NCI-H146 (cell line): ENCODE results near the gene SCRT2.

ENCODE experiments used
- DNase-seq: peaks from one replicate; lab custom pipeline; 2025; lab: John Stamatoyannopoulos, UW

Gene SCRT2

DNA sequence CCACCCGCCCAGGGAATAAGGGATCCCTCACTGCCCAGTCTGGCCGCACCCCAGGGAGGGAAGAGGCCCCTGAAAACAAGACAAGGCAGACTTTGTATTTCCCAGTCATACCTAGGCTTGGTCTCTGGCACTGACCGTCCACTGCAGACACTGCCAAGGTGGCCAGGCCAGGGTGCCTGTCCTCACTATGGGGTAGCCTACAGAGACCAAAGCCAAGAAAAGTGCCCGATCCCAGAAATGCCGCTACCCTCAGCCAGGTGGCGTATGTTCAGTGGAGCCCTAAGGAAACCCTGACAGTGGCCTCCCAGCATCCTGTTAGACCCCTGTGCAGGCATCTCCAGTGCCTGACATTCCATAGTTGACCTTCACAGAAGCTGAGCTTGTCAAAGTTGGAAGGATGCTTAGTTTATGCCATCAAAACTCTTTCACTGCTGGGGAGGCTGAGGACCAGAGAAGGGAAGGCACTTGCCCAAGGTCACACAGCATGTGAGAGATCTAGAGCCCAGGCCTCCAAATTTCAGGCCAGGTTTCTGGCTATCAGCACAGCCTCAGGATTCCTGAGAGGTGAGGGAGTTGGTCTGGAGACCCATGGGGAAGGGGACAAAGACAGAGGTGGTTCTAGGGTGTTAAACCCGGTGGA lies 2.5 kb downstream of the SCRT2 start:
- no peak for DNase-seq

DNA sequence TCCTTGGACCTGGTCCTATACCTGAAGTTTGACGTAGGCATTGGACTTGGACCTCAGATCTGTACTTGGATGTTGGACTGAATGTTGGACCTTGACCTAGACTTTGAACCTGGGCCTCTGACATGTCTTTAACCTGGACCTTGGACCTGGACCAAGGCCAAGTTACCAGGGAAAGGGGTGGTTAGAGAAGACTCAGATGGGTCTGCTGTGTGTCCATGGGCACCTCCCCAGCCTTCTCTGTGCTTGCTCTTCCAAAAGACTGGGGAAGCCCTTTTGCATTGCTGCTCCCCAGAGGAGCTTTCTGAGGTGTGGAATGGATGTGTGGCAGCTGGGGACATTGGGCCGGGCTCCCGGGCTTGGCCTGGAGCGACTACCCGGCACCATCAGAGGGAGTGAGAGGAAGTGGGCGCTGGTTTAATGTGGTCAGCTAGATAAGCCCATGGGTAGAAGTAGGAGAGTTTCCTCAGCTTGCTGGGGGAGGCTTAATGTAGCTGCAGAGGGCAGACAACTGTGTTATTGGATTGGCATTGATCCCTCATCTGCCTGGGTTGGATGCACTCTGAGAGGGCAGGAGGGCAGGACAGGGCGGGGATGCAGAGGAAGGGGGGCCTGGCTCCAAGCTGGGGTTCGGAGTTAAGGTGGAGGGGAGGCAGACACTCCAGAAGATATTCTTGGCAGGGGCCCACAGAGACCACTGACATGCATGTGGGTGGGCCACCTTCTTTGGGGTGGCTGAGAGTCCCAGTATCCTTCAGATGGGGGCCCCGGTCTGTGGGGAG lies 4.2 kb downstream of the SCRT2 start:
- no peak for DNase-seq

DNA sequence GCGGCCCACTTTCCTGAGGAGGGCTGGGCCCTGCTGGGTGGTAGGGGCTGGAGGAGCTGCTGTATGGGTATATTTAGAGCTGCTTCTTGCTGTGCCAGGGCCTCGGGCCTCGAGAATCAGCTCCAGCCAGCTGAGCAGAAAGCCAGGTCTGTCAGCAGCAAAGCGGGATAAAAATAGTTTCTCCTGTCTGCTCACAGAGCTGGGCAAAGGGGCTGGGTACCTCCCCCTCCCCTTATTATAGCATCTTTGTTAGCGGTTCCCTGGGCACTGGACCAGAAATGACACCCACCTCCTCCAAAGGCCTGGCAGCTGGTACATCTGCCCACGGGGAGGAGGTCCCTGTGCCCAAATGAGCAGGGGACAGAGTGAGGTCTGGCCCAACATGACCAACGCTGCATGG lies 6.0 kb downstream of the SCRT2 start:
- no peak for DNase-seq

DNA sequence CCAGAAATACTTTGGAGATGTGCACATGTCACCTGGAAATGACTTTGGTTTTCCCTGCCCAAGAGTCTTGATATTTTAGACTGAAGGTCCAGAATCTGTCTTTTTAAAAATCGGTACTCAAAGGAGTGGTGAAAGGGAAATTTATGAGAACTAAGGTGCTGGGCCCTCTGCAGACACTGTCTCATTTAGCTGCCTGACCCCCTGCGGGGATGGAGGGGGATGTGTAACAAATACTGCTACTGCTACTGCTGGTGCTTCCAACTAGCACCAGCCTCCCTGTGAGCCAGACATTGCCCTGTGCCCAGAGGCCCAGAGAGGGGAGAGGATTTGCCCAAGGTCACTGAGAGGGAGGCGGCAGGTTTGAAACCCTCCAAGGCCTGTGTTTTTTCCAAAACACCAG lies 7.0 kb downstream of the SCRT2 start:
- DNase-seq: no peak

DNA sequence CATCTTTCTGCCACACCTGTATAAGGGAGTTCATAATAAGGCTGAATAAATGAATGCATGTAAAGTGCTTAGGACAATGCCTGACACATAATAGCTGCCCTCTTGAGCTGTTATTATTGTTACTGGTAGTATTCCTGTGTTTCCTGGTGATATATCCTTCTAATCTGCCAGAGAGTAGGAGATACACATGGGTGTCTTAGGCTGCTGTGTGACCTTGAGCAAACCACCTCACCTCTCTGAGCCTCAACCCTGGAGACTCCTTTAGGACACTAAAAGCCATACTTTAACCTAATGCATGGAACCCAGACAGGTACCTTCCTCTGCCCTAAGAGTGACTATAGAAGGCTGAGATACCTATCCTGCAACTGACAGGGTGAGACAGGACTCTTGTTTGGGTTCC lies 7.6 kb downstream of the SCRT2 start:
- DNase-seq: no peak

DNA sequence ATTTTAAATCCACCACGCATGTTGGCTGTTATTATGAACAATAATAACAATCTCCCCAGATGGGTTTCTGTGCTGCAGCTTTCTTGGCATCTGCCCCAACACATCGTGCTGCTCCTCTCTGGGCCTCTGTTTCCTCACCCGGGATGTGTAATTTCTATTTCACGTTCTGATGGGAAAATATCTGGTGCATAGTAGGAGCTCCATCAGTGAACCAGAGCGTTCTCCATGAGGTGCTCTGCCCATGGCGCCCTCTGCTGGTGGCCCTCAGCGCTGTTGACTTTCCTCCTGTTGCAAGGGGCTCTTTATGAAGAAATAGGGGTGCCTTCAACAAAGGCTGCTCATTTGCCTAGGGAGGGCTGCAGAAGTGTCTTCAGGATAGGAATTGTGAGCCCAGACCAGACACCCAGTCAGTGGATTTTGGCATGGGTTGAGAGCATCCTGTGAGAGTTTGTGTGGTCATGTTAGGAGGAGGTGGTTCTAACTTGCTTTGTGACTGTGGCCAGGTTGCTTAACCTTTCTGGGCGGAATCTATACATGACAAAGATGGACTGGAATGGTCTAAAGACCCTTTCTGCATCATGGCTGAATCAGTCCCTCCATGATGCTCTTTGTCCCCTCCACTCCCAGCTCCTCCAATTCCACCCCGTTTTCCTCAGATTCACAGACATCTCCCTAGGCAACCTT lies 8.1 kb downstream of the SCRT2 start:
- DNase-seq: peak; percentile 10

DNA sequence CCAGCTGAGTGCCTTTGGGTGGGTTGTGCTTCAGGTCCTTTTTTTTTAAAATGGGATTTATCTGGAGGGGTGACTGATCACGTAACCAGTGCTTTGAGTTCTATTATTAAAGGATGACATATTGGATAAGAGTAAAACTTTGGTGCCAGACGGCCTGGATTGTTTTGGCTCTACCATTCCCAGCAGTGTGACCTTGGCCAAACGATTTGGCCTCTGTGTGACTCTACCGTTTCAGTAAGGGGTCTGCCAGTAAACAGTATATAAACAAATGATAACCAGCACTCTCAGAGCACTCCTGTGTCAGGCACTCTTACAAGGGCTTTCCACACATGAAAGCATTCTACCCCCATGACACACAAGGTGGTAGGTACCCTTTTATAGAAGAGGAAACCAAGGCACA lies 8.7 kb downstream of the SCRT2 start:
- no peak for DNase-seq

DNA sequence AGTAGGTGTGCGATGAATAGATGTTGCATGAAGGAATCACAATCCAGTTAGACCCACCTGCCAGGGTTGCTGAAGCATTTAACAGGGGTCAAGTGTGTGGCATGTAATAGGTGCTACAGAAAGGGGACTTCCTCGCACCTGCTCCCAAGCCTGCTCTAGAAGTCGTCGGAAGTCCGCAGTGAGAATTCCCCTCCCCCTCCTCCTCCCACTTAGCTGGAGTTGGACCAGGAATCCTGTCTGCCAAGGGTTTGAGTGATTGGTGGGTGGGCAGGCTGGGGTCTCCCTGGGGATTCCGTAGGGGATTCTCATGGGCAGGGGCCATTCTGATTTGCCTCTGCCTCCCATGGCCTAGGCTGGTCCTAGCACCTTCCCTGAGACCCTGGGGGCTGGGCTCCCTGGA lies 10.3 kb downstream of the SCRT2 start:
- DNase-seq: peak; percentile 21

DNA sequence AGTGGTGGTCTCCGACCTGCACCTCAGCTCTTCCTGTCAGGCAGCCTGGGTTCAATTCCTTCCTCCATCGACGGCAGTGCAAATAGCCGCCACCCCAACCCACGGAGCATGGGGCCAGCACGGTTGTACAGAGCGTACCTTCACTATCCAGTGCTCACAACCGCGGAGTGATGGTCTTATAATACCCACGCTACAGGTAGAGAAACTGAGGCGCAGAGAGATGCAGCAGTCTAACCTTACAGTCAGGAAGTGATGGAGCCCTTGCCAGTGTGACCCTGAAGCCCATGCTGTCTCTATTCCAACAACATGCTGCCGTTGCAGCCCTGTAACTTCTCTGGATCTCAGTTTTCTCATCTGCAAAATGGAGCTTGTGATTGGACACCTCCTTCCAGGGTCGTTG lies 11.0 kb downstream of the SCRT2 start:
- no peak for DNase-seq

DNA sequence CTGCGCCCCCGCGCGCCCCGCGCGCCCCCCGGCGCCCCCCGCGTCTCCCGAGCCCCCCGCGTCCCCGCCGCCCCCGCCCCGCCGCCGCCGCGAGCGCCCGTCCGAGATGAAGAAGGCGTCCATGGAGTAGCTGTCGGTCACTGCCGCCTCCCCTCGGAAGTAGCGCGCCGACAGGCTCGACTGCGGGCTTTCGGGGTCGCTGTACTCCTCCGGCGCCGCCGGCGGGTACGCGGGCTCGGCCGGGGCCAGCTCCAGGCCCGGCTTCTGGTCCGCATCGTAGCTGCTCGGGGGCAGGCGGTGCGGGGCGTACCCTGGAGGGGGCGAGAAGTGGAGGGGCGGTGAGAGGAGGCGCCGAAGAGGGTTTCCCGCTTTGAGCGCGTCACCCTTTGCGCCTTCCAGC lies 11.5 kb downstream of the SCRT2 start:
- no peak for DNase-seq

DNA sequence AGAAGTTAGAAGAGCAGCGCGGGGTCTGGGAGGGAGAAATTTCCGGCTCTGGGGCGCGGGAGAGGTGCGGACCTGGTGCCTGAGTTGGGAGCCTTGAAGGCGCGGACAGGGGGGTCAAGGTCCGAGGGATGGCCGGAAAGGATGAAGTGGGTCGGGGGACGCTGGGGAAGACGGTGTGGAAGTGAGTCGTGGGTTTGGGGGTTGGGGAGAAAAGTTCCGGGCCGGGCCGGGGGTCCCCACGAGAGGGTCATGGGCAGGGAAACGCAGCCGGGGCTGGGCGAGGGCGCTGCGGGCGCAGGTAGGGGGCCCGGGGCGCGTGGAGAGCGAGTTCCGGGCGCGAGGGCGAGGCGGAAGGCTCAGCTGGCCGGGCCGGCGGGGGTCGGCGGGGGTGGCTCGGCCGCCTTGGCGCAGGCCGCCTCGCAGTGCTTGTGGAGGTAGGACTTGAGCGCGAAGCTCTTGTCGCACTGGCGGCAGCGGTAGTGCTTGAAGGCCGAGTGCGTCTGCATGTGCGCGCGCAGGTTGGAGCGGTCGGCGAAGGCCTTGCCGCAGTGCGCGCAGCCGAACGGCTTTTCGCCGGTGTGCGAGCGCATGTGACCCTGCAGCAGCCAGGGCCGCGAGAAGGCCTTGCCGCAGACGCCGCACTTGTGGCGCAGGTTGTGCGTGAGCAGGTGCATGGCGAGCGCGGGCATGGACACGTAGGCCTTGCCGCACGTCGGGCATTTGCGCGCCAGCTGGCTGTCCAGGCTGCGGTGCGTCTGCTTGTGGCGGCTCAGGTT lies 12.1 kb downstream of the SCRT2 start:
- peak; percentile 16 for DNase-seq

DNA sequence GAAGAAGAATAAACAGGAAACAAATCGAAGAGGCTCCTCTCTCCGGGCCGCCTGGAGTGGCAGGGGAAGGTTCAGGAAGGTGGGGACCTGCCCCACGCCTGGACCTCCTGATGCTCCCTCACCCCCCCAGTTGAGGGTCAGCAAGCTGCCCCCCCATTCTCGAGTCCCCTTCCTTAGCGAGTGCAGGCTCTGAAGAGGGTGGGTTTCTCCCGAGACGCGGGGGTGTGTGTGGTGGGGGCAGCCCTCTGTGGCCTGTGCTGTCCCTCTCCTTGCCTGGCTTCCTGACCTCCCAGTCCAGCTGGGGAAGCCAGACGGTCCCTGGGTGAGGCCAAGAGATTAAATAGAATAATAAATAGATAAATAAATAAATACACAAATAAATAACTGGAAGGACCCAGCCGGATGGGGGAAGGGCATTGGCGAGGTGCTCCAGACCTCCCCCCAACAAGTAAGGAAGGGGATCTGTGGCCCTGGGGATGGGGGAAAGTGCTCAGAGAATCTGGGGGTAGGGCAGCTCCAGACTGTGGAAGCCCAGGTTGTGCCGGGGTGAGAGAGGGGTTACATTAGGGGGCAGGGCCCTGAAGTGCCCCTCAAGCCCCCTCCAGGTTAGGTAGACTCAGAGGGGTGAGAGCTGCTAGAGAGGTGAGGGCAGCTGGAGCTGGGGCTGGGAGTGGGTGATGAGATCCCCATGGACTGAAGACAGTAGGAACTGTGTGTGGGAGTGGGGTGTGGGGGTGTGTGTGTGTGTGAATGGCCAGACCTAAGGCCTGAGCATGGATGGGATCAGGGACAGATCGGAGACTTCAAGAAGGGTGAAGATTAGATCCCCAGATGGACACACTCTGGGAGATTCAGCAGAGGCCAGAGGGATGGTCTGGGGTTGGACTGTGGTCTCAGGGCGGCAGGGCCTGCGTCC lies 13.1 kb downstream of the SCRT2 start:
- no peak for DNase-seq

DNA sequence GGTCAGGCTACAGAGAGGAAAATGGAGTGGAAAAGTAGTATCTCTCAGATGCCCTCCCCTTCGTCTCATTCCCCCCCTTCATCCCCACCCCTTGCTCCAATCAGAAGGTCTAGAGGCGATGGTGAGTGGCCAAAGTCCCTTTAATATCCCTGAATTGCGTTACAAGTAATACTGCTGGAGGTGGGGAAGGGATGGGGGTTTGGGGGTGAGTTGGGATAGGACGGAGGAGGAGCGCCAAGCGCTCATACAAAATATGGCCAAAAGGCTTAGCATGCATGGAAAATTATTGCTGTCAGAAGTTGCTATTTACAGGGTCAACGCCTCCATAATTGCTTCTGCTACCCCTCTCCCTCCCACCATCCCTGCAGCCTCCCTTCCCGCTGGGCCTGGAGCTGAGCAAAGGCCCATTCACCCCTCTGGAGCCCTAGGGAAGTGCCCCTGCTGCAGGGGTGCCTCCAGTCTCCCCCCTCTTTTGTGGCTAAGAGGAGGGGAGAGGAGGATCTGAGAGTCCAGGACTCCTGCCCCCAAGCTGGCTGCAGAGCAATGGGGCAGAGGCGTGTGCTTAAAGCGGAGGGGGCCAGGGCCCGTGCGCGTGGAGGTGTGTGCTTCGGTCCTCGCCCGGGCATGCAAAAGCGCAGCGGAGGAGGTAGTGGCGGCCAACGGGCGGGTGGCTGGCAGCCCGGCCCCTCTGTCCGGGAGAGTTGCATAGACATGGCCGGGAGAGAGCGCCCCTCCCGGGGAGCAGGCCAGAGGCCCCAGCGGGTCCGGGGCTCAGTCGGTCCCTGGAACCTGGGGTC lies 13.9 kb downstream of the SCRT2 start:
- no peak for DNase-seq

DNA sequence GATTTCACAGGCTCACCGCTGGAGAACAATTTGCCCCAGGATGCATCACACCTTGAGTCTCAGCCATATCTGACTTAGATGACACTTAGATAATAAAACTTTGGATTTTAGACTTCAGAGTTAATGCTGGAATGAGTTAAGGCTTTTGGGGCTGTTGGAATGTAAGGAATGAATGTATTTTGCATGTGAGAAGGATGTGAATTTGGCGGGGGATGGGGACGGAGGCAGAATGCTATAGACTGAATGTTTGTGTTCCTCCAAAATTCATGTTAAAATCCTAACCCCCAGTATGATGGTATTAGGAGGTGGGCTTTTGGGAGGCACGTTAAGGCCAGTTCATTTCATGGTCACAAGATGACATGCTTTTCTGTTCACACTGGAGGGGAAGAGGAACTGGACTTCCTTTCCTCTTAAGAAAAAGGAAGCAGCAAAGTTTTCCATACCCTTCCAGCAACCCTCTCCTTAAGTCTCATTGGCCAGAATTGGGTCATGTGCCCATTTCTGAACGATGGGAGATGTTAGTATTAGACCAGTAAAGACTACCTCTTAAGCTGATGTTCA lies 16.8 kb downstream of the SCRT2 start:
- no peak for DNase-seq

DNA sequence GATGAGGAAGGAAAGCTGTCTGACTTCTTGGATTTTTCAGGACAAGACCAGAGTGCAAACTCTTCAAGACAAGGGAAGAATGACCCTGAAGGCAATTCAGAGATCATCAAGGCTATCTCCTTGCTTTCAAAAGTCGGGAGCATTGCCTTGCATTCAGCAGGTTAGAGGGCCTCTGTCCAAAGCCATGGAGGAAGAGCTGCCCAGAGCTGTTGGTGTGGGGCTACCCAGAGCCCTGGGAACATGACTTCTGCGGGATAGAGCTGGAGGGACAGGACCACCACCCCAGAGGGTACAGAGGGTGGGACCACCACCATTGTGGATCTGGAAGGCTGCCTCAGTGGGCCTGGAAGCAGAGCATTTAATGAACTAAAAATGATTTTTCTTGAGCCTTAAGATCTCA lies 17.4 kb downstream of the SCRT2 start:
- no peak for DNase-seq

DNA sequence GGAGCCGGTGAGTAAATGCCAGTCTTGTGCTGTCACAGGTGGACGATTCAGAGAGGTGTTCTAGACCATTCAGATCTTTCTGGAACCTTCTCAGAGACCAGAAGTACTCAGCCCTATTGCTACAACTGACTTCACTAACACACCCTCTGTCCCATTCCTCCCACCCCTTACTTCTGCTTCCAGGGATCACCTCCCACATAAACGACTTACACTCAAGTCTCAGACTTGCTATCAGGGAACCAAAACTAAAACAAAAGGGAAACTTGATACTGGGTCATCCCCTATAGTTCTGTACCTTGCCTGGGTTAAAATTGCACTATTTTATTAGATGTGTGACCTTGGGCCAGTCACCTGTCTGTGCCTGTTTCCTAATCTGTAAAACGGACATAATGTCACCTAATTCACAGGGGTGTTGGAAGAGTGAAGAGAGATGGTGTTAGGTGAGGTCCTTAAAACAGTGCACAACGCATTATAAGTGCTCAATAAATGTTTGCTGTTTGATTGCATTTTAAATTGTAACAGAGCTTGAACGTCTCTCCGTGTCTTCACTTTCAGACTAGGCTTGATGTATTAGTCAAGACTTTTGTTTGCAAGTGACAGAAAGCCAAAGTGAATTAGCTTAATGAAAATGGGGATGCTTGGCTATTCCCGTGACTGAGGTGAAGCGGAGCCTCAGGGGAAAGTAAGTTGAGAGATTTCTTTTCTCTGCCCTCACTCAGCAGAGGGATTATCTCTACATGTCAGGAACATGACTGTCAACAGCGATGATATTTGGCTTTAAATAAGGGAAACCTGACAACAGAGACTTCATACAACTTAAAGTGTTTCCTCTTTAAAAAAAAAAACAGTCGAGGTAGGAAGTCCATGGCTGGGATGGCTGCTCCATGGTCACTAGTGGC lies 19.6 kb downstream of the SCRT2 start:
- no peak for DNase-seq

DNA sequence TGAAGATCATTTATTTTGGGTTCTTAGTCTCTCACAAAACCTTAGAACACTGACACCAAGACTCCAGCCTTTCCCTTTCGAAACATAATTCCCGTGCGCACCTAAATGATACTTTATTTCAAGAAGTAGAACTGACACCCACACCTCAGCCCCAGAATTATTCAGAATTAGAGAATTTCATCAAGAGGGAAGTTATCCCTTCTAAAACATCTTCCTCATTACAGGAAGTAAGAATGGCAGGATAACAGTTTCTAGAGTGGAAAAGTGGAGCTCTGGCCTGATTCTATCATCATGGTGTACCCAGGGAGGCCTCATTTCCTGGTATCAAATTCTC lies 21.2 kb downstream of the SCRT2 start:
- DNase-seq: no peak

DNA sequence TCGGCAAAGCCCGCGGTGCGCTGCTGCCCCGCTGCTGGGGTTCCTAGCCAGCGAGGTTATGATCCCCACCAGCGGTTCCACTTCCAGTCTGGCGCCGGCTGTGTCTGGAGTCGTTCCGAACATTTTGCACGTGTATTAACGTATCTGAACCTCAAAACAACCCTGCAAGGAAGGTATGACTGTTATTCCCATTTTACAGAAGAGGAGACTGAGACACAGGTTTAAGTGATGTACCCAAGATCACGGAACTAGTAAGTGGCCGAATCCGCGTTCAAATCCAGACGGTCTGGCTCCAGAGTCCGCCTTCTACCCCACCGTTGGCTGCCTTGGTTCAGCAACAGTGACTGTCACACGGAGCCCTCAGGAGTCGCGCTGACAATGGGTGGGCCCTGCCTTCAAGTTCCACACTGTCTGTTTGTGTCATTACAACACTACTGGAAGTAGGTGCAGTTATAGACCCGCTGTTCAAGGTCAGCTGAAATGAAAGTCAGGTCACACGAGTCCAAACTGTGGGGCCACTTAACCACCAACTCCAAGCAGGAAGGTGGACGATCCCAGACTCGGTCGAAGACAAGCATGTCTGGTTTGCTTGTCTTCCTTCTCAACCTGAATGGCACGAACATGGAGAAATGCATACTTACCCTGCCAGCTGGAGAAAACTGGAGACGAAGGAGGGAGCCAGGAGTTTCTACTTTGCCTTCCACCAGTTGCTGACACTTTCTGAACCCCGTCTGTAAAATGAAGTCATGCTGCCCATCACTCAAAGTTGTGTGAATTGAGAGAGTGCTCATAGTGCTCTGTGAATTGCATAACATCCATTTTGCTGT lies 21.8 kb downstream of the SCRT2 start:
- no peak for DNase-seq
